ENCODE results near the gene MMP26. TPM values are rescaled to one million over a fixed set of nuclear protein-coding genes. Genes with fewer than 3 reads are reported as not detected.

The MMP26 gene
- total RNA-seq, 1 experiment from 2014 or later, result not detected

DNA sequence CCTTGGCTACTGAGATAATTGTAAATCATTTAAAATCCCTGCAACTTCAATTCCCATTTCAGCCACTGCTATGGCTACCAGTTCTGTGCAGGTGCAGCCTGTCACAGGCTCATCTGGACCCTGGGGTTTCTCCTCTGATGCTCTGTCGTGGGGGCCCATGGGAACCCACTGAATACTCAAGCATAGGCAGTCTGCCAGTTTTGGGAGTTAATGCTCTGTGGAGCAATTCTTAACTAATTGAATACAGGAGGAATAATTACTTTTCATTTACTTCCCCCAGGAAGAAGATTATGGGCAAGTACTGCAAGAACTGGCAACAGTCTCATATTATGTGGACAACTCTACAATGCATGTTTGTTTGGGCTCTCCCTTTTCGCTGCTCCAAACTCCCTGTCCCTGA is 32.8 kb upstream of the MMP26 start:
- no peak overlapping the region for H3K27ac ChIP-seq (ENCODE audit: low read depth, low read length, poor library complexity, severe bottlenecking)
- intact Hi-C loops (cut with micrococcal nuclease; ENCODE audit: unreplicated experiment), result no loop called here
- H3K36me3 ChIP-seq (ENCODE audit: insufficient read depth, low read length, poor library complexity, severe bottlenecking), result no peaks in the 10 kb centered on the region
- ChIA-PET CTCF (no interaction called here), POLR2A (ENCODE audit: low non-redundant PET) (no interaction called here)
- H3K4me3 ChIP-seq (ENCODE audit: low read depth, low read length, poor library complexity, severe bottlenecking), result no peak overlapping the region
- peaks cover 9% of the 10 kb centered on the region for H3K4me1 ChIP-seq (ENCODE audit: insufficient read depth, low read length, poor library complexity, severe bottlenecking)
- no peak for TF ChIP-seq EZH2 (IDR thresholded peaks at IDR 0.05; ENCODE audit: borderline replicate concordance, low read depth, low read length, poor library complexity, severe bottlenecking)
- TF ChIP-seq, protein P1, sequence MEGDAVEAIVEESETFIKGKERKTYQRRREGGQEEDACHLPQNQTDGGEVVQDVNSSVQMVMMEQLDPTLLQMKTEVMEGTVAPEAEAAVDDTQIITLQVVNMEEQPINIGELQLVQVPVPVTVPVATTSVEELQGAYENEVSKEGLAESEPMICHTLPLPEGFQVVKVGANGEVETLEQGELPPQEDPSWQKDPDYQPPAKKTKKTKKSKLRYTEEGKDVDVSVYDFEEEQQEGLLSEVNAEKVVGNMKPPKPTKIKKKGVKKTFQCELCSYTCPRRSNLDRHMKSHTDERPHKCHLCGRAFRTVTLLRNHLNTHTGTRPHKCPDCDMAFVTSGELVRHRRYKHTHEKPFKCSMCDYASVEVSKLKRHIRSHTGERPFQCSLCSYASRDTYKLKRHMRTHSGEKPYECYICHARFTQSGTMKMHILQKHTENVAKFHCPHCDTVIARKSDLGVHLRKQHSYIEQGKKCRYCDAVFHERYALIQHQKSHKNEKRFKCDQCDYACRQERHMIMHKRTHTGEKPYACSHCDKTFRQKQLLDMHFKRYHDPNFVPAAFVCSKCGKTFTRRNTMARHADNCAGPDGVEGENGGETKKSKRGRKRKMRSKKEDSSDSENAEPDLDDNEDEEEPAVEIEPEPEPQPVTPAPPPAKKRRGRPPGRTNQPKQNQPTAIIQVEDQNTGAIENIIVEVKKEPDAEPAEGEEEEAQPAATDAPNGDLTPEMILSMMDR (conservative IDR thresholded peaks at IDR 0.05; ENCODE audit: low read depth, low read length), result no peak
- no TSS peak for BruUV-seq (replicated peaks)
- no peak for DNase-seq (ENCODE audit: low spot score)
- H3K27me3 ChIP-seq (replicated peaks; ENCODE audit: insufficient read depth, low read depth, low read length, poor library complexity), result no peaks in the 10 kb centered on the region
- no peaks in the 10 kb centered on the region for H3K9me3 ChIP-seq (ENCODE audit: low read depth, low read length, poor library complexity, severe bottlenecking)

- intact Hi-C loops (cut with micrococcal nuclease; ENCODE audit: unreplicated experiment), result no loop called here
- TF ChIP-seq EZH2 (IDR thresholded peaks at IDR 0.05; ENCODE audit: borderline replicate concordance, low read depth, low read length, poor library complexity, severe bottlenecking), result no peak
- no peaks in the 10 kb centered on the region for H3K27me3 ChIP-seq (replicated peaks; ENCODE audit: insufficient read depth, low read depth, low read length, poor library complexity)
- no peaks in the 10 kb centered on the region for H3K9me3 ChIP-seq (ENCODE audit: low read depth, low read length, poor library complexity, severe bottlenecking)
- ChIA-PET POLR2A (ENCODE audit: low non-redundant PET) (no interaction called here), CTCF (no interaction called here)
- no peak overlapping the region for H3K4me3 ChIP-seq (ENCODE audit: low read depth, low read length, poor library complexity, severe bottlenecking)
- H3K36me3 ChIP-seq (ENCODE audit: insufficient read depth, low read length, poor library complexity, severe bottlenecking), result no peaks in the 10 kb centered on the region
- no TSS peak for BruUV-seq (replicated peaks)
- H3K27ac ChIP-seq (ENCODE audit: low read depth, low read length, poor library complexity, severe bottlenecking), result no peak overlapping the region
- peaks cover 9% of the 10 kb centered on the region for H3K4me1 ChIP-seq (ENCODE audit: insufficient read depth, low read length, poor library complexity, severe bottlenecking)
- DNase-seq (ENCODE audit: low spot score), result no peak
Observed at GRCh38 chr11:4672470-4672869, 32.1 kb upstream of the MMP26 start.

DNA sequence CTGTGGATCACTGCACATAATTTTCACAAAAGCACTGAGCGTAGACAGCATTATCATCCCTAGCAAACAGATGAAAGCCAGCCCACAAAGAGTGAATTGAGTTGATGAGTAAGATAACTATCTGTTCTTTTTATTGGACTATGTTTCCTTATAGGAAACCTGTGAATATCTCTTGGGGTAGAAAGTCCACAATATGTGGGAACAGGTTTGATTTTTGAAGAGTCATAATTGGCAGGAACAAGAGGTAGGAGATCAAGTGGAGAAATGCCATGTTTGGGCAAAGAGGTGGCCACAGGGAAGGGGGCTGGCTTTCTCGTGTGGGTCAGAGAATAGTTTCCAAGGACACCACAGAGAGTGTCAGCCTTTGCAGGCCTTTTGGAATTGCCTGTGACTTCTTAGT is 30.8 kb upstream of the MMP26 start:
- intact Hi-C loops (cut with micrococcal nuclease; ENCODE audit: unreplicated experiment), result no loop called here
- H3K4me3 ChIP-seq (ENCODE audit: low read depth, low read length, poor library complexity, severe bottlenecking), result no peak overlapping the region
- no peak for DNase-seq (ENCODE audit: low spot score)
- H3K4me1 ChIP-seq (ENCODE audit: insufficient read depth, low read length, poor library complexity, severe bottlenecking), result peaks cover 9% of the 10 kb centered on the region
- TF ChIP-seq EZH2 (IDR thresholded peaks at IDR 0.05; ENCODE audit: borderline replicate concordance, low read depth, low read length, poor library complexity, severe bottlenecking), result no peak
- TF ChIP-seq, protein P1 (conservative IDR thresholded peaks at IDR 0.05; ENCODE audit: low read depth, low read length), result no peak
- no peak overlapping the region for H3K27ac ChIP-seq (ENCODE audit: low read depth, low read length, poor library complexity, severe bottlenecking)
- no peaks in the 10 kb centered on the region for H3K9me3 ChIP-seq (ENCODE audit: low read depth, low read length, poor library complexity, severe bottlenecking)
- BruUV-seq (replicated peaks), result no TSS peak
- H3K36me3 ChIP-seq (ENCODE audit: insufficient read depth, low read length, poor library complexity, severe bottlenecking), result no peaks in the 10 kb centered on the region
- POLR2A ChIA-PET (ENCODE audit: low non-redundant PET), result no interaction called here
- CTCF ChIA-PET, result no interaction called here
- no peaks in the 10 kb centered on the region for H3K27me3 ChIP-seq (replicated peaks; ENCODE audit: insufficient read depth, low read depth, low read length, poor library complexity)

GRCh38 chr11:4677948-4678347 is 26.6 kb upstream of the MMP26 start:
- no peak for DNase-seq (ENCODE audit: low spot score)
- BruUV-seq (replicated peaks), result no TSS peak
- intact Hi-C loops (cut with micrococcal nuclease; ENCODE audit: unreplicated experiment), result no loop called here
- no peak overlapping the region for H3K4me3 ChIP-seq (ENCODE audit: low read depth, low read length, poor library complexity, severe bottlenecking)
- H3K27ac ChIP-seq (ENCODE audit: low read depth, low read length, poor library complexity, severe bottlenecking), result no peak overlapping the region
- H3K9me3 ChIP-seq (ENCODE audit: low read depth, low read length, poor library complexity, severe bottlenecking), result no peaks in the 10 kb centered on the region
- TF ChIP-seq, protein P1 (conservative IDR thresholded peaks at IDR 0.05; ENCODE audit: low read depth, low read length), result no peak
- no peak for TF ChIP-seq EZH2 (IDR thresholded peaks at IDR 0.05; ENCODE audit: borderline replicate concordance, low read depth, low read length, poor library complexity, severe bottlenecking)
- no peaks in the 10 kb centered on the region for H3K27me3 ChIP-seq (replicated peaks; ENCODE audit: insufficient read depth, low read depth, low read length, poor library complexity)
- peaks cover 19% of the 10 kb centered on the region for H3K4me1 ChIP-seq (ENCODE audit: insufficient read depth, low read length, poor library complexity, severe bottlenecking)
- ChIA-PET CTCF (no interaction called here), POLR2A (ENCODE audit: low non-redundant PET) (no interaction called here)
- no peaks in the 10 kb centered on the region for H3K36me3 ChIP-seq (ENCODE audit: insufficient read depth, low read length, poor library complexity, severe bottlenecking)
